ENCODE measurements around the gene UNC119B.

GRCh38 chr12:120720234-120720986, 10.2 kb downstream of the UNC119B start:
- no peak for TF ChIP-seq POLR2A (IDR thresholded peaks at IDR 0.05)
- TF ChIP-seq CTCF (IDR thresholded peaks at IDR 0.05), result no peak
